ENCODE measurements around the gene CWC25. TPM values are rescaled to one million over a fixed set of nuclear protein-coding genes. Genes with fewer than 3 reads are reported as not detected.
A peak's percentile ranks its signal among the peaks of the same experiment; 100 is the strongest.

Gene CWC25
- total RNA-seq, 1 donor from 2014 or later, result 12.4 TPM

DNA sequence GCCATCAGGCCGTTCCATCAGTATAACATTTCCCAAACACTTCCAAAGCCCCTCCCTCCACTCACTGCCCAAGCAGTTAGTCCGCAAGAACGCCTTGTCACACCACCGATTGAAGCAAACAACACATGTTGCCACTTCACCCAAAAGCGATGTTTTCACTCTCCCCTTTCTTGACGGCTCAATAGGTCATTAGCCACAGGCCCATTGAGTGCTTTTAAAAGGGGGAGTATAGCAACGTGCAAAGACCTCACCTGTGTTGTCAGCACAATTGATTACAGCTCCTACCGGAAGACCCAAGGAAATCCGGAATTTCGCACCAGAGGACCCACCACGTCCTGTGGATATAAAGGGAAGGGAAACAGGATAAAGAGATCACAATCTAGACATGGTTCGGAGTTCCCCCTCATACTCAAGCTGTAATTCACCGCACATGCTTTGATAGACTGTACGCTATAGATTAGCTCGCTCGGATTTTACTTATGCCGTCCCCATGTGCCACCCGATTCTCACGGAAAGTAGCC is 27.7 kb upstream of the CWC25 start:
- H3K9me3 ChIP-seq (ENCODE audit: insufficient read depth, low read depth, low read length), result no peaks in the 10 kb centered on the region
- TF ChIP-seq EZH2 (IDR thresholded peaks at IDR 0.05; ENCODE audit: insufficient read depth, low read length), result no peak
- TF ChIP-seq, protein P1, sequence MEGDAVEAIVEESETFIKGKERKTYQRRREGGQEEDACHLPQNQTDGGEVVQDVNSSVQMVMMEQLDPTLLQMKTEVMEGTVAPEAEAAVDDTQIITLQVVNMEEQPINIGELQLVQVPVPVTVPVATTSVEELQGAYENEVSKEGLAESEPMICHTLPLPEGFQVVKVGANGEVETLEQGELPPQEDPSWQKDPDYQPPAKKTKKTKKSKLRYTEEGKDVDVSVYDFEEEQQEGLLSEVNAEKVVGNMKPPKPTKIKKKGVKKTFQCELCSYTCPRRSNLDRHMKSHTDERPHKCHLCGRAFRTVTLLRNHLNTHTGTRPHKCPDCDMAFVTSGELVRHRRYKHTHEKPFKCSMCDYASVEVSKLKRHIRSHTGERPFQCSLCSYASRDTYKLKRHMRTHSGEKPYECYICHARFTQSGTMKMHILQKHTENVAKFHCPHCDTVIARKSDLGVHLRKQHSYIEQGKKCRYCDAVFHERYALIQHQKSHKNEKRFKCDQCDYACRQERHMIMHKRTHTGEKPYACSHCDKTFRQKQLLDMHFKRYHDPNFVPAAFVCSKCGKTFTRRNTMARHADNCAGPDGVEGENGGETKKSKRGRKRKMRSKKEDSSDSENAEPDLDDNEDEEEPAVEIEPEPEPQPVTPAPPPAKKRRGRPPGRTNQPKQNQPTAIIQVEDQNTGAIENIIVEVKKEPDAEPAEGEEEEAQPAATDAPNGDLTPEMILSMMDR (IDR thresholded peaks at IDR 0.05; ENCODE audit: insufficient read depth, low read depth, low read length), result no peak
- H3K36me3 ChIP-seq (ENCODE audit: insufficient read depth, low read length), result peaks cover 41% of the 10 kb centered on the region
- no peaks in the 10 kb centered on the region for H3K27me3 ChIP-seq (ENCODE audit: insufficient read depth, low read length)
- peak overlapping the region; percentile 89 for H3K4me2 ChIP-seq (ENCODE audit: low read length)
- peaks cover 54% of the 10 kb centered on the region for H4K20me1 ChIP-seq (ENCODE audit: insufficient read depth, low read length)
- FAIRE-seq, result no peak
- Mint-ChIP-seq H3K27ac (ENCODE audit: unreplicated experiment) (peak overlapping the region; percentile 97), H3K9me3 (ENCODE audit: unreplicated experiment) (no peaks in the 10 kb centered on the region), H3K4me3 (ENCODE audit: unreplicated experiment) (peak overlapping the region; percentile 98), H3K4me1 (ENCODE audit: low read depth, unreplicated experiment) (peaks cover 22% of the 10 kb centered on the region), H3K36me3 (ENCODE audit: low read depth, unreplicated experiment) (peaks cover 27% of the 10 kb centered on the region), H3K27me3 (ENCODE audit: low read depth, unreplicated experiment) (no peaks in the 10 kb centered on the region)
- H3K4me1 ChIP-seq (ENCODE audit: insufficient read depth, low read length), result peaks cover 20% of the 10 kb centered on the region
- peak overlapping the region; percentile 97 for H3K9ac ChIP-seq (ENCODE audit: low read length)
- DNase-seq (ENCODE audit: low read depth), result no peak
- H3K27ac ChIP-seq (ENCODE audit: low read depth, low read length), result peak overlapping the region; percentile 90
- H3K79me2 ChIP-seq (ENCODE audit: insufficient read depth, low read length), result peaks cover 52% of the 10 kb centered on the region
- peak overlapping the region; percentile 55 for H2AFZ ChIP-seq (ENCODE audit: low read depth, low read length)
- H3K4me3 ChIP-seq (ENCODE audit: insufficient read depth, low read depth, low read length), result peak overlapping the region; percentile 91

DNA sequence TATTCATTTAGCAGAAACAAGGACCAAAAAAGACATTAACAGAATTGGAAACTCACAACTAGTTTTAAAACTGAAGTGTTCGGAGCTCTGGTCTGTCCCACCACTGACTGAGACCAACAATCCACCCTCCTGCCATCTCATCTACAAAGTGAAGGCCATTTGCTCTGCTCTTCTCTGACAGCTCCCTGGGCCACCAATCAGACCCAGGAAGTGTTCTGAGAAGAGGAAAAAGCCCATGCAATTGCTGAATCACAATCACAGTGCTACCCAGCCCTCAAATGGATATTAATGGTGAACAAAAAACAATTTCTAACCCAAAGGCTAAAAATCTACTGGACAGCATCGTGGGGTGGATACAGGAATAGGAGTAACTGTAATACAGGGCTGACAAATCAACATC is 26.3 kb upstream of the CWC25 start:
- H3K36me3 Mint-ChIP-seq (ENCODE audit: low read depth, unreplicated experiment), result peaks cover 28% of the 10 kb centered on the region

DNA sequence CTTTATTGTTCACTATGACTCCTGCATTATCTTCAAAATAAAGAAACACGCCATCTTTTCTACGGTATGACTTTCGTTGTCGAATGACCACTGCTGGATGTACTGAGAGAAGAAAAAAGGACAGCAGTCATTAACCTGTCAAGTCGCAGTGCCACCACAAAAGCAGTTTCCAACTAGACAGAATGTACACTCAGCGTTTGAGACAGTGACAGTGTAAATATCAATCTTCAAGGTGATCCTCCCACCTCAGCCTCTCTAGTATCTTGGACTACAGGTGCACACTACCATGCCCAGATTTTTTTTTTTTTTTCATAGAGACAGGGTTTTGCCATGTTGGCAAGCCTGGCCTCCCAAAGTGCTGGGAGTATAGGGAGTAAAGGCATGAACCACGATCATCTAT is 25.3 kb upstream of the CWC25 start:
- H3K27ac Mint-ChIP-seq (ENCODE audit: unreplicated experiment), result no peak overlapping the region
- H4K20me1 ChIP-seq (ENCODE audit: insufficient read depth, low read length), result peaks cover 63% of the 10 kb centered on the region

More for the DNA sequence above, 26.3 kb upstream of the CWC25 start:
- H3K9ac ChIP-seq (ENCODE audit: low read length), result peak overlapping the region; percentile 97
- H4K20me1 ChIP-seq (ENCODE audit: insufficient read depth, low read length), result peaks cover 61% of the 10 kb centered on the region
- peaks cover 52% of the 10 kb centered on the region for H3K79me2 ChIP-seq (ENCODE audit: insufficient read depth, low read length)
- peaks cover 22% of the 10 kb centered on the region for H3K4me1 Mint-ChIP-seq (ENCODE audit: low read depth, unreplicated experiment)
- no peak for FAIRE-seq
- no peak for TF ChIP-seq EZH2 (IDR thresholded peaks at IDR 0.05; ENCODE audit: insufficient read depth, low read length)
- TF ChIP-seq, protein P1 (IDR thresholded peaks at IDR 0.05; ENCODE audit: insufficient read depth, low read depth, low read length), result no peak
- no peaks in the 10 kb centered on the region for H3K27me3 Mint-ChIP-seq (ENCODE audit: low read depth, unreplicated experiment)
- H3K4me3 Mint-ChIP-seq (ENCODE audit: unreplicated experiment), result peak overlapping the region; percentile 98
- peak overlapping the region; percentile 97 for H3K27ac Mint-ChIP-seq (ENCODE audit: unreplicated experiment)
- H3K4me3 ChIP-seq (ENCODE audit: insufficient read depth, low read depth, low read length), result peak overlapping the region; percentile 91
- peak overlapping the region; percentile 89 for H3K4me2 ChIP-seq (ENCODE audit: low read length)
- H3K4me1 ChIP-seq (ENCODE audit: insufficient read depth, low read length), result peaks cover 20% of the 10 kb centered on the region
- H3K27me3 ChIP-seq (ENCODE audit: insufficient read depth, low read length), result no peaks in the 10 kb centered on the region
- no peak overlapping the region for H2AFZ ChIP-seq (ENCODE audit: low read depth, low read length)
- no peaks in the 10 kb centered on the region for H3K9me3 Mint-ChIP-seq (ENCODE audit: unreplicated experiment)
- H3K36me3 ChIP-seq (ENCODE audit: insufficient read depth, low read length), result peaks cover 47% of the 10 kb centered on the region
- H3K27ac ChIP-seq (ENCODE audit: low read depth, low read length), result no peak overlapping the region
- no peak for DNase-seq (ENCODE audit: low read depth)
- H3K9me3 ChIP-seq (ENCODE audit: insufficient read depth, low read depth, low read length), result no peaks in the 10 kb centered on the region

More for the DNA sequence above, 25.3 kb upstream of the CWC25 start:
- no peaks in the 10 kb centered on the region for H3K27me3 Mint-ChIP-seq (ENCODE audit: low read depth, unreplicated experiment)
- Histone ChIP-seq H3K36me3 (ENCODE audit: insufficient read depth, low read length) (peaks cover 47% of the 10 kb centered on the region), H3K4me3 (ENCODE audit: insufficient read depth, low read depth, low read length) (peak overlapping the region; percentile 91), H2AFZ (ENCODE audit: low read depth, low read length) (no peak overlapping the region), H3K4me2 (ENCODE audit: low read length) (peak overlapping the region; percentile 89), H3K79me2 (ENCODE audit: insufficient read depth, low read length) (peaks cover 52% of the 10 kb centered on the region), H3K27me3 (ENCODE audit: insufficient read depth, low read length) (no peaks in the 10 kb centered on the region), H3K27ac (ENCODE audit: low read depth, low read length) (no peak overlapping the region), H3K9me3 (ENCODE audit: insufficient read depth, low read depth, low read length) (no peaks in the 10 kb centered on the region), H3K4me1 (ENCODE audit: insufficient read depth, low read length) (peaks cover 20% of the 10 kb centered on the region), H3K9ac (ENCODE audit: low read length) (peak overlapping the region; percentile 97)
- no peaks in the 10 kb centered on the region for H3K9me3 Mint-ChIP-seq (ENCODE audit: unreplicated experiment)
- peak overlapping the region; percentile 98 for H3K4me3 Mint-ChIP-seq (ENCODE audit: unreplicated experiment)
- FAIRE-seq (no peak), DNase-seq (ENCODE audit: low read depth) (no peak)
- peaks cover 22% of the 10 kb centered on the region for H3K4me1 Mint-ChIP-seq (ENCODE audit: low read depth, unreplicated experiment)
- peaks cover 28% of the 10 kb centered on the region for H3K36me3 Mint-ChIP-seq (ENCODE audit: low read depth, unreplicated experiment)
- TF ChIP-seq, protein P1 (IDR thresholded peaks at IDR 0.05; ENCODE audit: insufficient read depth, low read depth, low read length), result no peak
- no peak for TF ChIP-seq EZH2 (IDR thresholded peaks at IDR 0.05; ENCODE audit: insufficient read depth, low read length)

Data from astrocyte (in vitro differentiated cells and primary cell).